Naive thymus-derived CD8-positive, alpha-beta T cell (primary cell): ENCODE results near the gene TMEM11. TPM values are rescaled to one million over a fixed set of nuclear protein-coding genes. Genes with fewer than 3 reads are reported as not detected.
"Not testable (repeated sequence)": the region's sequence is repeated elsewhere in the genome, so short reads cannot be mapped to it uniquely, and the experiment has no call there.

Source experiments
- ATAC-seq, 2 donors: fragments of 150-1000 bp; cut with Tn5 transposase in 1 of 2; sonication (Bioruptor Pico), chemical (Tn5 transposase) in 1 of 2; 1 replicate in 1 of 2; 2 replicates in 1 of 2; pipeline ENCODE4 v1.10.0; 2021; ENCODE audit warnings: mild to moderate bottlenecking in 2 of 2, moderate library complexity in 2 of 2
- POLR2A ChIA-PET: fragments of 350-600 bp; sonication (Branson Sonifier 250); formaldehyde crosslinking; loops from one replicate; lab custom pipeline; 2021; ENCODE audit warnings: antibody characterized with exemption; lab: Charles Lee
- DNase-seq, 10 donors: peaks; one replicate each; pipeline versions ENCODE4 v3.0.0 to v3.0.0-alpha.2; 2020 to 2022
- H3K27ac Mint-ChIP-seq, 10 donors: one replicate each; pipeline ENCODE4 v1.8.0; 2020 to 2022; ENCODE audit warnings: mild to moderate bottlenecking in 10 of 10, mixed read lengths in 10 of 10, moderate library complexity in 4 of 10, inconsistent platforms in 1 of 10
- H3K27me3 Mint-ChIP-seq, 5 donors: one replicate each; pipeline ENCODE4 v1.8.0; 2021 to 2022; ENCODE audit warnings: mixed read lengths in 5 of 5
- H3K36me3 Mint-ChIP-seq, 3 donors: one replicate each; pipeline ENCODE4 v1.8.0; 2020 to 2022; ENCODE audit warnings: mixed read lengths in 3 of 3, mild to moderate bottlenecking in 2 of 3, inconsistent platforms in 1 of 3
- H3K4me1 Mint-ChIP-seq, 4 donors: one replicate each; pipeline ENCODE4 v1.8.0; 2021 to 2022; ENCODE audit warnings: mixed read lengths in 4 of 4
- H3K4me3 Mint-ChIP-seq, 10 donors: one replicate each; pipeline ENCODE4 v1.8.0; 2020 to 2022; ENCODE audit warnings: mild to moderate bottlenecking in 10 of 10, mixed read lengths in 10 of 10, moderate library complexity in 6 of 10, inconsistent platforms in 1 of 10
- H3K9me3 Mint-ChIP-seq, 9 donors: one replicate each; pipeline ENCODE4 v1.8.0; 2020 to 2022; ENCODE audit warnings: mixed read lengths in 9 of 9, mild to moderate bottlenecking in 3 of 9, inconsistent platforms in 1 of 9, moderate library complexity in 1 of 9
- polyA plus RNA-seq, 3 donors: library from polyadenylated mRNA; unstranded; fragments of 300-500 nt; fragmentation: Illumina TruSeq; gene quantifications; one replicate each; pipeline ENCODE4 v1.2.3, GENCODE V29; 2021
- total RNA-seq, 8 experiments: library from RNA in 2 of 8; stranded (reverse) in 2 of 8; gene quantifications; one replicate each; pipeline ENCODE4 v1.2.3 and lab custom pipeline; 2021 to 2026

Gene TMEM11
- total and polyA plus RNA-seq, 5 experiments from 2014 or later: 14.9 to 31.9 (median 19.5) TPM

- Mint-ChIP-seq H3K4me3 (no peak overlapping the region), H3K36me3 (peaks cover 0 to 29% (median 7%) of the 10 kb centered on the region in 3 donors), H3K4me1 (peaks cover 18 to 62% (median 41%) of the 10 kb centered on the region in 4 donors), H3K27ac (peak overlapping the region in 1 of 10 donors; percentile 36), H3K27me3 (no peaks in the 10 kb centered on the region), H3K9me3 (no peaks in the 10 kb centered on the region)
- DNase-seq: no peak
- POLR2A ChIA-PET: interaction anchor here (3.1 kb wide), 1 partner anchor 12 kb away, joined by 9 read pairs; the partner anchor contains the start of gene TMEM11
- no peak for ATAC-seq
Observed at GRCh38 chr17:21202512-21202911, 11.4 kb downstream of the TMEM11 start.

DNA sequence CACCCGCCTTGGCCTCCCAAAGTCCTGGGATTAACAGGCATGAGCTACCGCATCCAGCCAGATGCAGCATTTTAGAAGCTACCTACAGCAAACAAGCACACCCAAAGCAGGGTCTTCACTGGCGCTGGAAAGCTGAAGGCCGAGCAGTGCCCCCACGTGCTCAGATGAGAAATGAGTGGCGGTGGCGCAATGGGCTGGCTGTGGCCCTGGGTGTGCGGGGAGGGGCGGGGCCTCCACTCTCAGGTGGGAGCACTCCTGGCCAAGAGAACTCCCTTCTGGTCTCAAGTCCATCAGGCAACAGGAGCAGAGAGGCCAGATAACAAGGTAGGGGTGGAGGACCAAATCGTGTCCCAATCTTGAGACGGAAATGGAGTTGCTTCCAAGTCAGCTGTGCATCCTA is 12.1 kb downstream of the TMEM11 start:
- peaks cover 0 to 32% (median 7%) of the 10 kb centered on the region in 3 donors for H3K36me3 Mint-ChIP-seq
- POLR2A ChIA-PET: interaction anchor here (0.5 to 3.1 kb wide), 2 partner anchors 12 to 97 kb away, joined by 5 to 9 read pairs; partner anchors contain the start of gene TMEM11
- DNase-seq: no peak
- ATAC-seq: no peak
- peaks cover 18 to 59% (median 40%) of the 10 kb centered on the region in 4 donors for H3K4me1 Mint-ChIP-seq
- H3K4me3 Mint-ChIP-seq: no peak overlapping the region
- H3K27me3 Mint-ChIP-seq: no peaks in the 10 kb centered on the region
- H3K27ac Mint-ChIP-seq: no peak overlapping the region
- no peaks in the 10 kb centered on the region for H3K9me3 Mint-ChIP-seq

DNA sequence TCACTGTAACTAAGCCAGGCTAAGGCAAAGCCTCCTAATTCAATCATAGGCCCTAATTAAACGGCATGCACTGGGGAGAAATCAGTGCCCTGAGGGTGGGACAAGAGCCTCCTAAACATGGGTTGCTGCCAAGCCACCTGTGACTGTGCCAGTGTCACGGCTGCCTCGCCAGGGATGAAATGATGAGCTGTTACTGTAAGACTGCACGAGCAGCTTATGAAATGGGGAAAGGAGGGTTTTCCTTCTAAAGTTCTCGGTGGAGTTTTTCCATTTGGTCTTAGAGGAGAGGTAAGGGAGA is 12.7 kb downstream of the TMEM11 start:
- ATAC-seq: no peak
- no peaks in the 10 kb centered on the region for H3K9me3 Mint-ChIP-seq
- peak overlapping the region in 5 of 10 donors; percentile 24 to 88 (median 76) for H3K27ac Mint-ChIP-seq
- no peaks in the 10 kb centered on the region for H3K27me3 Mint-ChIP-seq
- peaks cover 0 to 36% (median 7%) of the 10 kb centered on the region in 3 donors for H3K36me3 Mint-ChIP-seq
- POLR2A ChIA-PET: interaction anchor here (3.1 kb wide), 1 partner anchor 13 kb away, joined by 9 read pairs; the partner anchor contains the start of gene TMEM11
- H3K4me3 Mint-ChIP-seq: no peak overlapping the region
- peaks cover 18 to 60% (median 39%) of the 10 kb centered on the region in 4 donors for H3K4me1 Mint-ChIP-seq
- DNase-seq: no peak

GRCh38 chr17:21200590-21201297 is 13.2 kb downstream of the TMEM11 start:
- Mint-ChIP-seq H3K27me3 (no peaks in the 10 kb centered on the region), H3K9me3 (no peaks in the 10 kb centered on the region), H3K4me3 (no peak overlapping the region), H3K4me1 (peaks cover 17 to 56% (median 36%) of the 10 kb centered on the region in 4 donors), H3K27ac (peak overlapping the region in 5 of 10 donors; percentile 24 to 88 (median 74)), H3K36me3 (peaks cover 0 to 35% (median 7%) of the 10 kb centered on the region in 3 donors)
- no peak for DNase-seq
- no peak for ATAC-seq
- POLR2A ChIA-PET: interaction anchor here (3.1 kb wide), 1 partner anchor 13 kb away, joined by 9 read pairs; the partner anchor contains the start of gene TMEM11

GRCh38 chr17:21199856-21200255 is 14.1 kb downstream of the TMEM11 start:
- no peak for ATAC-seq
- H3K4me1 Mint-ChIP-seq: peaks cover 13 to 47% (median 28%) of the 10 kb centered on the region in 4 donors
- H3K36me3 Mint-ChIP-seq: peaks cover 0 to 35% (median 7%) of the 10 kb centered on the region in 3 donors
- no peak overlapping the region for H3K4me3 Mint-ChIP-seq
- POLR2A ChIA-PET: interaction anchor here (3.1 kb wide), 1 partner anchor 14 kb away, joined by 9 read pairs; the partner anchor contains the start of gene TMEM11
- DNase-seq: no peak
- H3K9me3 Mint-ChIP-seq: no peaks in the 10 kb centered on the region
- no peaks in the 10 kb centered on the region for H3K27me3 Mint-ChIP-seq
- peak overlapping the region in 2 of 10 donors; percentile 7 to 50 for H3K27ac Mint-ChIP-seq

DNA sequence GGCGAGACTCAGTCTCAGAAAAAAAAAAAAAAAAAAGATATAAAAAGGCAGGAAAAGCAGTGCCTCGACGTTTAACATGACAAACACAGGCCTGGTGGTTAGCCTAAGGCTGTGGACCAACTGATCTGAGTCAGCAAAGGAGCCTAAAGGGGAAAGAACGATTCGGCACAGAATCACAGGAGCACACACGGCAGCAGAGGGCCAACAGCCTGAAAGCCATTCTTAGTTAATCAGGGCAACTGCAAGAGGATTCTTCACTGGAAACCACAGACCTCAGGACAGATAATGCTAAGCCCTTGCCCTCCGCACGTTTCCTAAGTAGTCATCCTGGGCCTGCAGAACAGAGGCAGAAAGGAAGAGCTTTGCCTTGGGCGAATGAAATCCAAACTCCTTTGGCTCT is 14.7 kb downstream of the TMEM11 start:
- H3K9me3 Mint-ChIP-seq: no peaks in the 10 kb centered on the region
- no peaks in the 10 kb centered on the region for H3K27me3 Mint-ChIP-seq

GRCh38 chr17:21198411-21198810 is 15.6 kb downstream of the TMEM11 start:
- ATAC-seq (no peak), DNase-seq (no peak)
- POLR2A ChIA-PET: no interaction called here
- peaks cover 0 to 42% (median 7%) of the 10 kb centered on the region in 3 donors for H3K36me3 Mint-ChIP-seq
- H3K27me3 Mint-ChIP-seq: no peaks in the 10 kb centered on the region
- H3K27ac Mint-ChIP-seq: peak overlapping the region in 3 of 10 donors; percentile 13 to 76 (median 56)
- no peak overlapping the region for H3K4me3 Mint-ChIP-seq
- H3K4me1 Mint-ChIP-seq: peaks cover 13 to 42% (median 27%) of the 10 kb centered on the region in 4 donors
- H3K9me3 Mint-ChIP-seq: no peaks in the 10 kb centered on the region

More for the DNA sequence above, 14.7 kb downstream of the TMEM11 start:
- Mint-ChIP-seq H3K4me3 (peak overlapping the region in 1 of 10 donors; percentile 36), H3K27ac (peak overlapping the region in 1 of 10 donors; percentile 77), H3K4me1 (peaks cover 13 to 42% (median 26%) of the 10 kb centered on the region in 4 donors), H3K36me3 (peaks cover 0 to 41% (median 7%) of the 10 kb centered on the region in 3 donors)
- POLR2A ChIA-PET: interaction anchor here (3.1 kb wide), 1 partner anchor 15 kb away, joined by 9 read pairs; the partner anchor contains the start of gene TMEM11
- ATAC-seq (no peak), DNase-seq (no peak)

DNA sequence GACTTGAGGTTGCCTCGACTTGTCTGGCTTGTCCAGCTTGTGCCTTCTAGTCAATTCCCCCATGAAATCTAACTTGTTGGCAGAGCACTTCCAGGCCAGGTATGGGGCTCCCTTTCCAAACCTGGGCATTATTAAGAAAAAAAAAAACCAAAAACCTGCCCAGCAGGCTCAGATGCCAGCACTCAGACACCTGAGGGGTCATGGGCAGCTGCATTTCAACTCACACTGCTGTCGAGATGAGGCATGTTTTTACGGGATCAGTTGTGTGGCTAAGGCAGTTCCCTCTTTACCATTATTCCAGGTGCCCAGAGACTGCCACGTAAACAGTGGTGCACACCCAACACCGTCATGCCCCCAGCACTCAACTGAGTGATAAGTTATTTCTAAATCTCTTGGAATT is 17.8 kb downstream of the TMEM11 start:
- Mint-ChIP-seq H3K9me3 (no peaks in the 10 kb centered on the region), H3K27me3 (no peaks in the 10 kb centered on the region), H3K36me3 (peaks cover 0 to 47% (median 7%) of the 10 kb centered on the region in 3 donors), H3K4me1 (peaks cover 9 to 25% (median 18%) of the 10 kb centered on the region in 4 donors), H3K4me3 (no peak overlapping the region), H3K27ac (peak overlapping the region in 1 of 10 donors; percentile 8)
- DNase-seq (no peak), ATAC-seq (no peak)
- POLR2A ChIA-PET: no interaction called here

GRCh38 chr17:21194703-21195102 is 19.3 kb downstream of the TMEM11 start:
- Mint-ChIP-seq H3K27me3 (no peaks in the 10 kb centered on the region), H3K9me3 (no peaks in the 10 kb centered on the region), H3K4me1 (peaks cover 3 to 12% (median 7%) of the 10 kb centered on the region in 4 donors), H3K4me3 (no peak overlapping the region), H3K27ac (peak overlapping the region in 6 of 10 donors; percentile 25 to 91 (median 50)), H3K36me3 (peaks cover 0 to 57% (median 10%) of the 10 kb centered on the region in 3 donors)
- ATAC-seq (no peak), DNase-seq (no peak)
- POLR2A ChIA-PET: interaction anchor here (1.0 kb wide), 1 partner anchor 10 kb away, joined by 3 read pairs; no protein-coding TSS in a partner anchor

GRCh38 chr17:21194226-21194625 is 19.7 kb downstream of the TMEM11 start:
- no peak overlapping the region for H3K4me3 Mint-ChIP-seq
- ATAC-seq (no peak), DNase-seq (no peak)
- peaks cover 0 to 61% (median 10%) of the 10 kb centered on the region in 3 donors for H3K36me3 Mint-ChIP-seq
- H3K27me3 Mint-ChIP-seq: no peaks in the 10 kb centered on the region
- peaks cover 3 to 7% (median 5%) of the 10 kb centered on the region in 4 donors for H3K4me1 Mint-ChIP-seq
- POLR2A ChIA-PET: no interaction called here
- H3K27ac Mint-ChIP-seq: peak overlapping the region in 6 of 10 donors; percentile 32 to 91 (median 50)
- no peaks in the 10 kb centered on the region for H3K9me3 Mint-ChIP-seq

GRCh38 chr17:21193031-21193430 is 20.9 kb downstream of the TMEM11 start:
- no peaks in the 10 kb centered on the region for H3K9me3 Mint-ChIP-seq
- no peaks in the 10 kb centered on the region for H3K27me3 Mint-ChIP-seq
- ATAC-seq: no peak
- H3K36me3 Mint-ChIP-seq: peaks cover 0 to 58% (median 7%) of the 10 kb centered on the region in 3 donors
- H3K4me3 Mint-ChIP-seq: no peak overlapping the region
- H3K27ac Mint-ChIP-seq: peak overlapping the region in 5 of 10 donors; percentile 12 to 67 (median 40)
- H3K4me1 Mint-ChIP-seq: peaks cover 0 to 7% (median 5%) of the 10 kb centered on the region in 4 donors
- no peak for DNase-seq
- POLR2A ChIA-PET: no interaction called here

GRCh38 chr17:21192414-21192813 is 21.5 kb downstream of the TMEM11 start:
- Mint-ChIP-seq H3K27ac (peak overlapping the region in 2 of 10 donors; percentile 12 to 39), H3K36me3 (peaks cover 0 to 53% (median 2%) of the 10 kb centered on the region in 3 donors)
- not testable (repeated sequence) for H3K4me3 Mint-ChIP-seq

More at GRCh38 chr17:21192414-21192813, 21.5 kb downstream of the TMEM11 start:
- not testable (repeated sequence) for H3K9me3 Mint-ChIP-seq, ATAC-seq, H3K4me1 Mint-ChIP-seq, H3K27me3 Mint-ChIP-seq, DNase-seq
- POLR2A ChIA-PET: interaction anchor here (0.5 kb wide), 1 partner anchor 16 kb away, joined by 4 read pairs; no protein-coding TSS in a partner anchor
